Mesodermal cell (in vitro differentiated cells): ENCODE measurements around the gene CASQ1.

ENCODE experiments used
- H3K27ac ChIP-seq: 2 replicates; pipeline ENCODE4 v1.7.0; 2013; ENCODE audit warnings: mild to moderate bottlenecking, low read depth, low read length, moderate library complexity; ENCODE audit not compliant: severe bottlenecking
- H3K36me3 ChIP-seq: 2 replicates; pipeline ENCODE4 v1.7.1; 2013; ENCODE audit warnings: mild to moderate bottlenecking, low read length, moderate library complexity; ENCODE audit not compliant: control insufficient read depth, insufficient read depth
- H3K4me1 ChIP-seq: one replicate; pipeline ENCODE4 v1.7.1; 2013; ENCODE audit warnings: mild to moderate bottlenecking, low read length; ENCODE audit not compliant: insufficient read depth, control insufficient read depth, poor library complexity, severe bottlenecking
- H3K4me3 ChIP-seq: 2 replicates; pipeline ENCODE4 v1.7.0; 2013; ENCODE audit warnings: low read length, control low read depth, mild to moderate bottlenecking; ENCODE audit not compliant: insufficient read depth, poor library complexity, severe bottlenecking; ENCODE audit errors: extremely low read depth
- H3K9me3 ChIP-seq: 2 replicates; pipeline ENCODE4 v1.7.1; 2013; ENCODE audit warnings: mild to moderate bottlenecking, low read length, moderate library complexity; ENCODE audit not compliant: control insufficient read depth
- WGBS, 2 experiments: methylation state at CpG; one replicate each; pipeline ENCODE4 v1.1.5; 2013; ENCODE audit warnings: missing lambda C conversion rate in 2 of 2; ENCODE audit not compliant: insufficient coverage in 2 of 2; 5-methylcytosine and 5-hydroxymethylcytosine counted together

CASQ1 gene

GRCh38 chr1:160188341-160188740 is 2.0 kb upstream of the CASQ1 start:
- Histone ChIP-seq H3K36me3 (no peaks in the 10 kb centered on the region), H3K4me1 (peaks cover 18% of the 10 kb centered on the region), H3K9me3 (no peaks in the 10 kb centered on the region), H3K4me3 (no peak overlapping the region), H3K27ac (no peak overlapping the region)
- 92 to 93% methylated on average over 7 of the region's 7 CpGs for WGBS, 2 experiments

- Histone ChIP-seq H3K27ac (no peak overlapping the region), H3K4me1 (peaks cover 20% of the 10 kb centered on the region), H3K9me3 (no peaks in the 10 kb centered on the region), H3K36me3 (no peaks in the 10 kb centered on the region), H3K4me3 (no peak overlapping the region)
- 89 to 100% methylated on average over 1 to 2 of the region's 3 CpGs for WGBS, 2 experiments
These were observed 1.4 kb downstream of the CASQ1 start for GRCh38 chr1:160191756-160192155.

- Histone ChIP-seq H3K4me3 (no peak overlapping the region), H3K27ac (no peak overlapping the region), H3K4me1 (peaks cover 20% of the 10 kb centered on the region), H3K9me3 (no peaks in the 10 kb centered on the region), H3K36me3 (no peaks in the 10 kb centered on the region)
These were observed 1.9 kb downstream of the CASQ1 start for GRCh38 chr1:160192234-160192633.

GRCh38 chr1:160193091-160193819 is 2.9 kb downstream of the CASQ1 start:
- Histone ChIP-seq H3K4me3 (no peak overlapping the region), H3K9me3 (no peaks in the 10 kb centered on the region), H3K27ac (peak overlapping the region; percentile 66), H3K4me1 (peaks cover 20% of the 10 kb centered on the region), H3K36me3 (no peaks in the 10 kb centered on the region)
- 65 to 66% methylated on average over 4 to 7 of the region's 16 CpGs for WGBS, 2 experiments

GRCh38 chr1:160193832-160194736 is 3.7 kb downstream of the CASQ1 start:
- Histone ChIP-seq H3K27ac (no peak overlapping the region), H3K4me1 (peaks cover 20% of the 10 kb centered on the region), H3K4me3 (no peak overlapping the region), H3K36me3 (no peaks in the 10 kb centered on the region), H3K9me3 (no peaks in the 10 kb centered on the region)
- WGBS, 2 experiments = 61 to 73% methylated on average over 7 to 9 of the region's 9 CpGs

GRCh38 chr1:160194737-160195059 is 4.3 kb downstream of the CASQ1 start:
- Histone ChIP-seq H3K36me3 (no peaks in the 10 kb centered on the region), H3K4me1 (peaks cover 20% of the 10 kb centered on the region), H3K9me3 (no peaks in the 10 kb centered on the region), H3K27ac (no peak overlapping the region), H3K4me3 (no peak overlapping the region)
- WGBS, 2 experiments = 85 to 100% methylated on average over 1 of the region's 2 CpGs

GRCh38 chr1:160196143-160196542 is 5.8 kb downstream of the CASQ1 start:
- H3K4me1 ChIP-seq = peaks cover 16% of the 10 kb centered on the region
- no peaks in the 10 kb centered on the region for H3K9me3 ChIP-seq
- no peak overlapping the region for H3K4me3 ChIP-seq
- 67 to 100% methylated on average over 2 to 3 of the region's 4 CpGs for WGBS, 2 experiments
- H3K27ac ChIP-seq = no peak overlapping the region
- H3K36me3 ChIP-seq = no peaks in the 10 kb centered on the region

GRCh38 chr1:160197231-160197630 is 6.9 kb downstream of the CASQ1 start:
- Histone ChIP-seq H3K4me1 (peaks cover 13% of the 10 kb centered on the region), H3K4me3 (no peak overlapping the region), H3K27ac (no peak overlapping the region), H3K36me3 (no peaks in the 10 kb centered on the region), H3K9me3 (no peaks in the 10 kb centered on the region)
- 93 to 97% methylated on average over 3 of the region's 4 CpGs for WGBS, 2 experiments

GRCh38 chr1:160200786-160201185 is 10.4 kb downstream of the CASQ1 start:
- 89 to 92% methylated on average over 3 of the region's 4 CpGs for WGBS, 2 experiments
- no peaks in the 10 kb centered on the region for H3K36me3 ChIP-seq
- no peak overlapping the region for H3K4me3 ChIP-seq
- no peak overlapping the region for H3K27ac ChIP-seq
- no peaks in the 10 kb centered on the region for H3K9me3 ChIP-seq
- peaks cover 10% of the 10 kb centered on the region for H3K4me1 ChIP-seq

GRCh38 chr1:160204526-160205241 is 14.3 kb downstream of the CASQ1 start:
- Histone ChIP-seq H3K36me3 (peaks cover 27% of the 10 kb centered on the region), H3K9me3 (no peaks in the 10 kb centered on the region), H3K4me3 (peak overlapping the region; percentile 85), H3K27ac (peak overlapping the region; percentile 17), H3K4me1 (peaks cover 43% of the 10 kb centered on the region)
- 75% methylated on average over 1 of the region's 7 CpGs; no CpG with 5 or more reads in 1 of the 2 experiments for WGBS, 2 experiments
